H9 (cell line): ENCODE measurements around the gene MAMDC4. TPM values are rescaled to one million over a fixed set of nuclear protein-coding genes. Genes with fewer than 3 reads are reported as not detected.

Experiments
- DNase-seq: peaks from one replicate; pipeline ENCODE4 v3.0.0-alpha.2; 2017
- H2AFZ ChIP-seq: one replicate; pipeline ENCODE4 v1.6.1; 2013; ENCODE audit warnings: mild to moderate bottlenecking, low read length, control low read depth, moderate library complexity
- H2AK5ac ChIP-seq: 2 replicates; pipeline ENCODE4 v1.6.1; 2013; ENCODE audit warnings: low read length, control low read depth, mixed read lengths; ENCODE audit not compliant: insufficient read length
- H2BK120ac ChIP-seq: one replicate; pipeline ENCODE4 v1.6.1; 2013; ENCODE audit warnings: low read depth, mild to moderate bottlenecking, low read length, control low read depth, inconsistent platforms; ENCODE audit not compliant: poor library complexity, severe bottlenecking
- H2BK12ac ChIP-seq: 2 replicates; pipeline ENCODE4 v1.6.1; 2013; ENCODE audit warnings: low read length, control low read depth, mixed read lengths, low read depth; ENCODE audit not compliant: insufficient read length
- H2BK15ac ChIP-seq: 2 replicates; pipeline ENCODE4 v1.6.1; 2013; ENCODE audit warnings: low read depth, low read length, control low read depth
- H2BK20ac ChIP-seq: one replicate; pipeline ENCODE4 v1.6.1; 2013; ENCODE audit warnings: low read depth, mild to moderate bottlenecking, low read length, control low read depth, inconsistent platforms; ENCODE audit not compliant: poor library complexity, severe bottlenecking
- H2BK5ac ChIP-seq: 2 replicates; pipeline ENCODE4 v1.6.1; 2013; ENCODE audit warnings: low read length, control low read depth, mixed read lengths; ENCODE audit not compliant: insufficient read length
- H3K14ac ChIP-seq: 2 replicates; pipeline ENCODE4 v1.6.1; 2013; ENCODE audit warnings: low read length, control low read depth; ENCODE audit not compliant: insufficient read depth
- H3K18ac ChIP-seq: 2 replicates; pipeline ENCODE4 v1.6.1; 2013; ENCODE audit warnings: low read depth, mild to moderate bottlenecking, mixed read lengths, low read length, control low read depth; ENCODE audit not compliant: insufficient read length
- H3K23ac ChIP-seq: 2 replicates; pipeline ENCODE4 v1.6.1; 2013; ENCODE audit warnings: low read length, control low read depth, mixed read lengths, low read depth; ENCODE audit not compliant: insufficient read length
- H3K23me2 ChIP-seq: 2 replicates; pipeline ENCODE4 v1.6.1; 2013; ENCODE audit warnings: low read depth, mild to moderate bottlenecking, mixed read lengths, low read length, control low read depth; ENCODE audit not compliant: insufficient read length, poor library complexity, severe bottlenecking
- H3K27ac ChIP-seq: 2 replicates; pipeline ENCODE4 v1.5.1; 2013; ENCODE audit warnings: low read length, control low read depth, mixed read lengths, low read depth; ENCODE audit not compliant: insufficient read length
- H3K27me3 ChIP-seq: 2 replicates; pipeline ENCODE4 v1.6.1; 2013; ENCODE audit warnings: low read length, control low read depth, inconsistent platforms; ENCODE audit not compliant: insufficient read depth
- H3K4ac ChIP-seq: 2 replicates; pipeline ENCODE4 v1.6.1; 2013; ENCODE audit warnings: low read depth, mild to moderate bottlenecking, control low read depth, inconsistent platforms, low read length, moderate library complexity
- H3K4me1 ChIP-seq: 2 replicates; pipeline ENCODE4 v1.6.1; 2013; ENCODE audit warnings: low read length, control low read depth, inconsistent platforms; ENCODE audit not compliant: insufficient read depth
- H3K4me2 ChIP-seq: 2 replicates; pipeline ENCODE4 v1.6.1; 2013; ENCODE audit warnings: low read length, control low read depth, mixed read lengths; ENCODE audit not compliant: insufficient read length, insufficient read depth
- H3K56ac ChIP-seq: 2 replicates; pipeline ENCODE4 v1.6.1; 2013; ENCODE audit warnings: low read depth, mild to moderate bottlenecking, mixed read lengths, low read length, control low read depth; ENCODE audit not compliant: insufficient read length
- H3K79me1 ChIP-seq: 2 replicates; pipeline ENCODE4 v1.6.1; 2013; ENCODE audit warnings: low read depth, mild to moderate bottlenecking, moderate library complexity, low read length, control low read depth, inconsistent platforms; ENCODE audit not compliant: insufficient read depth, poor library complexity, severe bottlenecking
- H3K79me2 ChIP-seq: 2 replicates; pipeline ENCODE4 v1.6.1; 2013; ENCODE audit warnings: low read length, control low read depth, inconsistent platforms; ENCODE audit not compliant: insufficient read depth
- H3K9ac ChIP-seq: 2 replicates; pipeline ENCODE4 v1.6.1; 2013; ENCODE audit warnings: low read length, control low read depth, mixed read lengths; ENCODE audit not compliant: insufficient read length; ENCODE audit errors: extremely low read depth
- H3K9me3 ChIP-seq: one replicate; pipeline ENCODE4 v1.6.1; 2013; ENCODE audit warnings: low read depth, low read length, inconsistent platforms; ENCODE audit not compliant: control insufficient read depth
- H3T11ph ChIP-seq: one replicate; pipeline ENCODE4 v1.6.1; 2013; ENCODE audit warnings: mild to moderate bottlenecking, low read length, control low read depth, inconsistent platforms
- H4K20me1 ChIP-seq: one replicate; pipeline ENCODE4 v1.6.1; 2013; ENCODE audit not compliant: control insufficient read depth, insufficient read length, insufficient read depth
- H4K5ac ChIP-seq: 2 replicates; pipeline ENCODE4 v1.6.1; 2013; ENCODE audit warnings: low read depth, mild to moderate bottlenecking, mixed read lengths, low read length, control low read depth; ENCODE audit not compliant: insufficient read length
- H4K8ac ChIP-seq: replicated peaks from 2 replicates; pipeline ENCODE4 v1.6.1; 2013; ENCODE audit warnings: low read length, control low read depth, mixed read lengths, low read depth; ENCODE audit not compliant: insufficient read length
- H4K91ac ChIP-seq: 2 replicates; pipeline ENCODE4 v1.6.1; 2013; ENCODE audit warnings: low read depth, mild to moderate bottlenecking, moderate library complexity, mixed read lengths, low read length, control low read depth; ENCODE audit not compliant: insufficient read length
- H3K27ac Mint-ChIP-seq, 3 experiments: 2 replicates in 2 of 3; 3 replicates in 1 of 3; pipeline ENCODE4 v1.8.0; 2020 to 2021; ENCODE audit warnings: mixed read lengths in 3 of 3, mild to moderate bottlenecking in 1 of 3, moderate library complexity in 1 of 3
- H3K27me3 Mint-ChIP-seq: 2 replicates; pipeline ENCODE4 v1.8.0; 2021; ENCODE audit warnings: low read depth, mild to moderate bottlenecking, moderate library complexity, mixed read lengths
- H3K36me3 Mint-ChIP-seq, 3 experiments: 2 replicates in 2 of 3; 3 replicates in 1 of 3; pipeline ENCODE4 v1.8.0; 2020 to 2021; ENCODE audit warnings: low read depth in 3 of 3, mixed read lengths in 3 of 3; ENCODE audit not compliant: insufficient read depth in 1 of 3
- H3K4me1 Mint-ChIP-seq, 2 experiments: 2 replicates each; pipeline ENCODE4 v1.8.0; 2020; ENCODE audit warnings: mixed read lengths in 2 of 2
- H3K4me3 Mint-ChIP-seq, 2 experiments: 2 replicates in 1 of 2; 3 replicates in 1 of 2; pipeline ENCODE4 v1.8.0; 2020 to 2021; ENCODE audit warnings: mild to moderate bottlenecking in 2 of 2, mixed read lengths in 2 of 2, moderate library complexity in 1 of 2
- H3K9me3 Mint-ChIP-seq, 2 experiments: 2 replicates in 1 of 2; 3 replicates in 1 of 2; pipeline ENCODE4 v1.8.0; 2020; ENCODE audit warnings: mild to moderate bottlenecking in 2 of 2, mixed read lengths in 2 of 2, moderate library complexity in 1 of 2
- CTCF ChIP-seq: fragments of 200-600 bp; sonication (generic); conservative IDR thresholded peaks from 3 replicates; pipeline ENCODE4 v1.8.0; 2021; ENCODE audit warnings: antibody characterized with exemption, mild to moderate bottlenecking
- WGBS: extraction: QIAGEN DNeasy Blood & Tissue Kit; methylation state at CpG from one replicate; pipeline ENCODE4 v1.1.7; 2013; ENCODE audit warnings: missing lambda C conversion rate, low lambda C conversion rate, mixed read lengths; ENCODE audit not compliant: insufficient read length; ENCODE audit errors: extremely low coverage; 5-methylcytosine and 5-hydroxymethylcytosine counted together
- total RNA-seq: library from RNA; stranded (reverse); gene quantifications from 2 replicates; pipeline ENCODE4 v1.2.1, GENCODE V29; 2021

MAMDC4 gene
- total RNA-seq, 1 experiment from 2014 or later, result 9.2 TPM

GRCh38 chr9:136808075-136808805, 43.9 kb upstream of the MAMDC4 start:
- peaks cover 31 to 53% (median 44%) of the 10 kb centered on the region in 3 experiments; a peak in 6 of 7 replicates for H3K36me3 Mint-ChIP-seq
- Histone ChIP-seq H2AFZ (no peak overlapping the region), H2BK20ac (no peak overlapping the region), H3K14ac (peak overlapping the region; percentile 85), H3K79me1 (peaks cover 11% of the 10 kb centered on the region), H3K23ac (no peak overlapping the region), H2BK15ac (no peak overlapping the region), H2BK120ac (no peak overlapping the region), H3K18ac (no peak overlapping the region), H4K8ac (no peak overlapping the region), H3K27me3 (no peaks in the 10 kb centered on the region; the same call in 1 of the 2 replicates), H3K4me2 (peak overlapping the region; percentile 88), H4K91ac (no peak overlapping the region), H4K5ac (no peak overlapping the region), H3K23me2 (peaks cover 15% of the 10 kb centered on the region), H3K9me3 (no peaks in the 10 kb centered on the region), H3T11ph (no peak overlapping the region), H3K56ac (no peak overlapping the region), H4K20me1 (peaks cover 4% of the 10 kb centered on the region), H2AK5ac (no peak overlapping the region), H3K9ac (peak overlapping the region; percentile 81), H3K79me2 (peaks cover 9% of the 10 kb centered on the region; the same call in 1 of the 2 replicates), H2BK5ac (no peak overlapping the region), H3K4ac (no peak overlapping the region), H3K27ac (no peak overlapping the region), H3K4me1 (no peaks in the 10 kb centered on the region), H2BK12ac (no peak overlapping the region)
- H3K4me1 Mint-ChIP-seq, result peaks cover 16 to 27% of the 10 kb centered on the region in 2 experiments
- peaks cover 14% of the 10 kb centered on the region for H3K27me3 Mint-ChIP-seq
- TF ChIP-seq CTCF, result no peak
- no peak overlapping the region; a peak in 1 of 7 replicates for H3K27ac Mint-ChIP-seq
- H3K4me3 Mint-ChIP-seq, result peak overlapping the region; percentile 77 to 85
- no peaks in the 10 kb centered on the region for H3K9me3 Mint-ChIP-seq
- no CpG with 5 or more reads among the region's 93 CpGs for WGBS
- peak; percentile 34 for DNase-seq
